Activated naive CD4-positive, alpha-beta T cell treated with anti-CD3 and anti-CD28 coated beads, Interleukin-2, amount 50 U/mL, for 24 hours (primary cell): ENCODE results near the gene PTPRA.

Experiments used
- H3K27ac Mint-ChIP-seq: one replicate; pipeline ENCODE4 v1.8.0; 2021; ENCODE audit warnings: mild to moderate bottlenecking, mixed read lengths
- H3K27me3 Mint-ChIP-seq: one replicate; pipeline ENCODE4 v1.8.0; 2021; ENCODE audit warnings: mixed read lengths
- H3K36me3 Mint-ChIP-seq: one replicate; pipeline ENCODE4 v1.8.0; 2021; ENCODE audit warnings: mixed read lengths
- H3K4me1 Mint-ChIP-seq: one replicate; pipeline ENCODE4 v1.8.0; 2021; ENCODE audit warnings: mixed read lengths
- H3K4me3 Mint-ChIP-seq: one replicate; pipeline ENCODE4 v1.8.0; 2021; ENCODE audit warnings: mild to moderate bottlenecking, mixed read lengths
- H3K9me3 Mint-ChIP-seq: one replicate; pipeline ENCODE4 v1.8.0; 2021; ENCODE audit warnings: mixed read lengths

PTPRA gene

DNA sequence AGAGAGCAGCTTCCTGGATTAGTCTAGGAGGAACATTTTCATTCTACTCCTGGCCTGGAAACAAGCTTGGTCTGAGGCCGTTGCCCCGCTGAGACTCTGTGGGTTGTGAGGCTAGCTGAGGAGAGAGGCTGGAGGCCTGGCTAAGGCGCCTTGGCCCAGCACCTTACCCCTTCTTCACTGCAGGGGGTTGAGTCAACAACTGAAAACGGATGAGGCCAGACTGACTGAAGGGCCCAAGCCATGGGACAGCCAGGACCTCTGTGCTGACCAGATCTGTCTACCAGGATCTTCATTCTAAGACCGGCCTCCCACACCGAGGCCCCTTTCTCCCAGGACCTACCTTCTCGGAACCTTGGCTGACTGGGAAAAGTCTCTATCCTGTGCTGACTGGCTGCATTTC is 214.8 kb downstream of the PTPRA start:
- Mint-ChIP-seq H3K27me3 (peaks cover 4% of the 10 kb centered on the region), H3K4me3 (no peak overlapping the region), H3K9me3 (no peaks in the 10 kb centered on the region), H3K36me3 (no peaks in the 10 kb centered on the region), H3K4me1 (peaks cover 33% of the 10 kb centered on the region), H3K27ac (no peak overlapping the region)
